Endothelial cell of umbilical vein (primary cell): ENCODE measurements around the gene MTFMT. TPM values are rescaled to one million over a fixed set of nuclear protein-coding genes. Genes with fewer than 3 reads are reported as not detected.

Experiments
- BruUV-seq: library from RNA; stranded (reverse); fragments of 400-500 nt; replicated peaks from 2 replicates; lab custom pipeline; 2021; lab: Mats Ljungman, UMichigan
- CTCF ChIA-PET: fragments of 300-600, 350-600 bp; sonication (Branson Sonifier 250); formaldehyde crosslinking; loops from one replicate; lab custom pipeline; 2021; ENCODE audit warnings: antibody characterized with exemption, inconsistent platforms; lab: Charles Lee
- POLR2A ChIA-PET: fragments of 300-600, 350-600 bp; sonication (Branson Sonifier 250); formaldehyde crosslinking; loops from one replicate; lab custom pipeline; 2021; ENCODE audit warnings: antibody characterized with exemption, inconsistent platforms; lab: Charles Lee
- DNase-seq: peaks from one replicate; pipeline ENCODE4 v3.0.0-alpha.2; 2011; ENCODE audit warnings: low read depth, low spot score
- FAIRE-seq: peaks from 2 replicates; lab custom pipeline; 2011; peaks lifted over from hg19 to GRCh38; lab: Jason Lieb, UNC
- H2AFZ ChIP-seq: 2 replicates; pipeline ENCODE4 v1.6.0; 2012; ENCODE audit warnings: low read depth, low read length, control low read depth, inconsistent platforms
- H3K27ac ChIP-seq: 2 replicates; pipeline ENCODE4 v1.5.1; 2011; ENCODE audit warnings: low read depth, mild to moderate bottlenecking, control low read depth, low read length, moderate library complexity; ENCODE audit not compliant: insufficient read depth
- H3K27me3 ChIP-seq, 2 experiments: 2 replicates each; pipeline versions ENCODE4 v1.6.0 to v1.6.1; 2011; ENCODE audit warnings: low read length in 2 of 2, mixed read lengths in 1 of 2; ENCODE audit not compliant: control insufficient read depth in 2 of 2, insufficient read depth in 2 of 2
- H3K36me3 ChIP-seq, 2 experiments: 2 replicates in 1 of 2; 3 replicates in 1 of 2; pipeline ENCODE4 v1.5.1; 2011; ENCODE audit warnings: low read length in 2 of 2, mild to moderate bottlenecking in 1 of 2, moderate library complexity in 1 of 2; ENCODE audit not compliant: control insufficient read depth in 2 of 2, insufficient read depth in 2 of 2; ENCODE audit errors: extremely low read depth in 1 of 2
- H3K4me1 ChIP-seq: 3 replicates; pipeline ENCODE4 v1.5.1; 2011; ENCODE audit warnings: mild to moderate bottlenecking, low read length; ENCODE audit not compliant: control insufficient read depth, insufficient read depth; ENCODE audit errors: extremely low read depth
- H3K4me2 ChIP-seq: 2 replicates; pipeline ENCODE4 v1.6.1; 2011; ENCODE audit warnings: low read length, control low read depth, mixed read lengths; ENCODE audit not compliant: insufficient read depth
- H3K4me3 ChIP-seq, 3 experiments: fragments of 200-600 bp in 1 of 3; sonication (generic), shearing (Covaris generic) in 1 of 3; replicated peaks in 1 of 3; 2 replicates each; pipeline ENCODE4 v1.5.1; 2011 to 2016; ENCODE audit warnings: control low read depth in 3 of 3, low read length in 3 of 3, mild to moderate bottlenecking in 2 of 3, inconsistent platforms in 1 of 3, low read depth in 1 of 3, moderate library complexity in 1 of 3; ENCODE audit not compliant: insufficient read depth in 1 of 3
- H3K79me2 ChIP-seq: 2 replicates; pipeline ENCODE4 v1.6.0; 2012; ENCODE audit warnings: low read length, inconsistent platforms; ENCODE audit not compliant: control insufficient read depth, insufficient read depth
- H3K9ac ChIP-seq: replicated peaks from 2 replicates; pipeline ENCODE3; 2011; ENCODE audit warnings: low read length, control low read depth; ENCODE audit not compliant: insufficient read depth; ENCODE audit errors: extremely low read depth
- H3K9me1 ChIP-seq: replicated peaks from 3 replicates; pipeline ENCODE4 v1.6.0; 2011; ENCODE audit warnings: mild to moderate bottlenecking, low read length; ENCODE audit not compliant: control insufficient read depth, insufficient read depth; ENCODE audit errors: extremely low read depth
- H3K9me3 ChIP-seq: replicated peaks from 2 replicates; pipeline ENCODE4 v1.5.1; 2012; ENCODE audit warnings: low read length, inconsistent platforms; ENCODE audit not compliant: control insufficient read depth, insufficient read depth
- H4K20me1 ChIP-seq: replicated peaks from 2 replicates; pipeline ENCODE3; 2011; ENCODE audit warnings: mild to moderate bottlenecking, low read length; ENCODE audit not compliant: control insufficient read depth, insufficient read depth; ENCODE audit errors: extremely low read depth
- CTCF ChIP-seq, 2 donors: IDR thresholded peaks; 1 replicate in 1 of 2; 2 replicates in 1 of 2; pipeline ENCODE4 v1.5.1; 2011; ENCODE audit warnings: low read length in 2 of 2, mild to moderate bottlenecking in 2 of 2, moderate library complexity in 2 of 2, control low read depth in 1 of 2, inconsistent platforms in 1 of 2, low read depth in 1 of 2; ENCODE audit not compliant: insufficient read depth in 1 of 2; ENCODE audit errors: extremely low read depth in 1 of 2
- EZH2 ChIP-seq: IDR thresholded peaks from 2 replicates; pipeline ENCODE4 v1.6.1; 2012; ENCODE audit warnings: borderline replicate concordance, low read depth, mild to moderate bottlenecking, moderate library complexity, low read length, inconsistent platforms; ENCODE audit not compliant: severe bottlenecking
- FOS ChIP-seq: IDR thresholded peaks from 2 replicates; pipeline ENCODE4 v1.6.1; 2011; ENCODE audit warnings: mild to moderate bottlenecking, low read length, moderate library complexity, borderline replicate concordance; ENCODE audit not compliant: insufficient read depth
- GATA2 ChIP-seq: IDR thresholded peaks from 2 replicates; pipeline ENCODE4 v1.7.0; 2011; ENCODE audit warnings: low read depth, mild to moderate bottlenecking, moderate library complexity, mixed read lengths, low read length; ENCODE audit not compliant: insufficient read length, insufficient read depth
- JUN ChIP-seq: IDR thresholded peaks from 2 replicates; pipeline ENCODE4 v1.6.1; 2011; ENCODE audit warnings: borderline replicate concordance, low read depth; ENCODE audit not compliant: insufficient read length, insufficient read depth
- MAX ChIP-seq: IDR thresholded peaks from 2 replicates; pipeline ENCODE4 v1.6.1; 2011; ENCODE audit not compliant: insufficient read depth, insufficient read length
- MYC ChIP-seq: IDR thresholded peaks from one replicate; pipeline ENCODE4 v1.6.1; 2011; ENCODE audit warnings: mild to moderate bottlenecking, low read depth, low read length
- POLR2A ChIP-seq: IDR thresholded peaks from 2 replicates; pipeline ENCODE4 v1.6.1; 2012; ENCODE audit warnings: low read depth, mild to moderate bottlenecking, control low read depth, low read length
- POLR2AphosphoS5 ChIP-seq: IDR thresholded peaks from 2 replicates; pipeline ENCODE4 v1.6.1; 2012; ENCODE audit warnings: low read depth, mild to moderate bottlenecking, control low read depth, low read length, moderate library complexity; ENCODE audit not compliant: insufficient read depth
- dilution Hi-C: fragments of 300-500 bp; cut with MboI; formaldehyde crosslinking; loops from one replicate; pipeline ENCODE4 v1.15.0; 2019; ENCODE audit warnings: low sequenced_read_pairs; ENCODE audit not compliant: extremely low pct_ligation_motif_present
- intact Hi-C: fragments of 100-400 bp; cut with micrococcal nuclease; formaldehyde crosslinking; loops from one replicate; pipeline ENCODE4 v1.10.0; 2022
- polyA plus RNA-seq, 4 experiments: library from polyadenylated mRNA; depleted of rRNA in 3 of 4; stranded (reverse) in 3 of 4; unstranded in 1 of 4; fragments of >200 nt; gene quantifications; 2 replicates each; pipeline versions ENCODE4 v1.2.1 to v1.2.3, GENCODE V29; 2011 to 2012; ENCODE audit warnings: missing spikeins in 1 of 4
- total RNA-seq: library from RNA; stranded (reverse); gene quantifications from 2 replicates; pipeline ENCODE4 v1.2.3, GENCODE V29; 2021

Gene MTFMT
- total and polyA plus RNA-seq, 2 donors (not counting 3 experiments of a cell fraction or from before 2014, with no cell fraction given) = 7.5 to 20.4 TPM

GRCh38 chr15:65041787-65042186 is 12.3 kb upstream of the MTFMT start:
- Histone ChIP-seq H3K4me2 (no peak overlapping the region), H4K20me1 (no peaks in the 10 kb centered on the region), H3K9ac (no peak overlapping the region), H3K27ac (no peak overlapping the region), H3K79me2 (no peaks in the 10 kb centered on the region), H3K4me3 (no peak overlapping the region), H3K27me3 (no peaks in the 10 kb centered on the region), H3K9me3 (no peaks in the 10 kb centered on the region), H3K9me1 (no peaks in the 10 kb centered on the region), H2AFZ (no peak overlapping the region), H3K36me3 (no peaks in the 10 kb centered on the region), H3K4me1 (no peaks in the 10 kb centered on the region)
- ChIA-PET CTCF (interaction anchor here (2.4 kb wide), 1 partner anchor 60 kb away, joined by 15 read pairs; no protein-coding TSS in a partner anchor), POLR2A (no interaction called here)
- DNase-seq (no peak), FAIRE-seq (no peak)
- intact Hi-C loops = no loop called here
- dilution Hi-C loops = no loop called here
- no TSS peak for BruUV-seq
- no peak for TF ChIP-seq MAX
- TF ChIP-seq JUN = no peak
- TF ChIP-seq EZH2 = no peak
- no peak for TF ChIP-seq POLR2AphosphoS5
- no peak for TF ChIP-seq GATA2
- no peak for TF ChIP-seq CTCF (IDR thresholded peaks at IDR 0.05; ENCODE audit: extremely low read depth in 1 of 2, insufficient read depth in 1 of 2, low read depth in 1 of 2, low read length in 2 of 2)
- no peak for TF ChIP-seq POLR2A
- no peak for TF ChIP-seq FOS
- TF ChIP-seq MYC = no peak
